ENCODE measurements around the gene VTI1B. TPM values are rescaled to one million over a fixed set of nuclear protein-coding genes. Genes with fewer than 3 reads are reported as not detected.

VTI1B gene
- total RNA-seq, 1 experiment from 2014 or later: 67.7 TPM

DNA sequence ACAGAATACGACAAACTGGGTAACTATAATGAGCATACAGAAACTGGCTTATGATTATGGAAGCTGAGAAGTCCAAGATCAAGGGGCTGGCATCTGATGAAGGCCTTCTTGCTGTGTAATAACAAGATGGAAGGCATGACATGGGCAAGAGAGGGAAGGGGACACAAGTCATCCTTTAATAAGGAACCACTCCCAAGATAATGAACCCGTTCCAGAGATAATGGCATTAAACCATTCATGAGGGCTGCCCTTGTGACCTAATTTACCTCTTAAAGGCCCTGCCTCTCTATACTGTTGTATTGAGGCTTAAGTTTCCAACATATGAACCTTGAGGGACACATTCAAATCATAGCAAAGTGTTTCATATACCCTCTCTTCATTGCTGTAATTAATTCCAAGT is 4.6 kb upstream of the VTI1B start:
- no peak for DNase-seq (ENCODE audit: low spot score)

DNA sequence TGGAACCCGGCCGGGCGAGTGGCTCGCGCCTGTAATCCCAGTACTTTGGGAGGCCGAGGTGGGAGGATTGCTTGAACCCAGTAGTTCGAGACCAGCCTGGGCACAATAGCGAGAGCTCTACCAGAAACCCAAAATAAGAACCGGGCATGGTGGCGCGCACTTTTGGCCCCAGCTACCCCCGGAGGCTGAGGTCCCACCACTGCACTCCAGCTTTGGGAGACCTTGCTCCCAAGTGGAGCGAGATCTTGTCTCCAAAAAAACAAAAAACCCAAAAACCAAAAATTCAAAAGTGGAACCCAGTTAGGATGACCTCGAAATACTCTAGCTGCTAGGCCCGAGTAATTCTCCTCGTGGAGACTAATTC is 769 bp upstream of the VTI1B start:
- no peak for DNase-seq (ENCODE audit: low spot score)

DNA sequence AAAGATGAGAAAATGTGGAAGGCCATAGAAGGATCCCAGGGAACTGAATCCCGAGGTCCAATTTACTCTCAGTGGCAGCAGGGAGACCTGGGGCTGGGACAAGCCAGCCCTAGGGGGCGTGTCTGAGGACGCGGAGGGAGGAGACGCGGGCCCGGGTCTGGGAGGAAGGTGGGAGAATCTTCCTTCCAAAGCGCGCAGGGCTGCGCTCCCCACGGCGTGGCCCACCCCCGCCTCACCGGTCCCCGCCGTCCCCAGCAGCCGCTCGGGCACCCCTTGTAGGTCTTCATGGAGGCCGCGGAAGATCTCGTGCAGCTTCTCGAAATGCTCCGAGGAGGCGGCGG is 323 bp downstream of the VTI1B start:
- DNase-seq (ENCODE audit: low spot score): peak; percentile 52

DNA sequence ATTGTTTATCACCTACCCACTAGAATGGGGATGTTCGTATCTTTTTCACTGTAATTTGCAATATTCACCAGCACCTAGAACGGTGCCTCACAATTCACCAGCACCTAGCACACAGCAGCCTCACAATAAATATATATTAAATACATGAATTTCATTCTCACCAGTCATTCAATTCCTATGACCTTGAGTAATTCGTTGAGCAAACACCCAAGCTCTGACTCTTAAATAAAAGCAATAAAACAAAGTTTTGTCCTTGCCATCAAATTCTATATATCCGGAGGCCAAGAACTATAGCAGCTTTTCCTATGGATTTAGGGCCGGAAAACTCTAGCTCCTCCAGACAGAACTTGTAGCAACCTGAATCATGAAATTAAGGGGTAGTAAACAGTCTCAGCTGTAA is 981 bp downstream of the VTI1B start:
- DNase-seq (ENCODE audit: low spot score): no peak

DNA sequence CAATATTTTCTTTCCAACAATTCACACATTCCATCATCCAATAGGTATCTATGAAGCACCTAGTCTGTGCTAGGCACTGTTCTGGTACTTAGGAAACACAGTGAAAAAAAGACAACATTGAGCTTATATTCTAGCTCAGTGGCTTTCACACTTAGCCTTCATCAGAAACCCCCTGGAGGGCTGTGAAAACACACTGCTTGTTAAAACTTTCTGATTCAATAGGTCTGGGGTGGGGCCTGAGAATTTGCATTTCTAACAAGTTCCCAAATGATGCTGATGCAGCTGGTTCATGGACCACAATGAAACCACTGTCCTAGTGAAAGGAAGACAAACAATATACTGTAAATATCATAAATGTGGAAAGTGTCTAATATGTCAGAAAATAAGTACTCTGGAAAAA is 5.9 kb downstream of the VTI1B start:
- DNase-seq (ENCODE audit: low spot score): no peak

DNA sequence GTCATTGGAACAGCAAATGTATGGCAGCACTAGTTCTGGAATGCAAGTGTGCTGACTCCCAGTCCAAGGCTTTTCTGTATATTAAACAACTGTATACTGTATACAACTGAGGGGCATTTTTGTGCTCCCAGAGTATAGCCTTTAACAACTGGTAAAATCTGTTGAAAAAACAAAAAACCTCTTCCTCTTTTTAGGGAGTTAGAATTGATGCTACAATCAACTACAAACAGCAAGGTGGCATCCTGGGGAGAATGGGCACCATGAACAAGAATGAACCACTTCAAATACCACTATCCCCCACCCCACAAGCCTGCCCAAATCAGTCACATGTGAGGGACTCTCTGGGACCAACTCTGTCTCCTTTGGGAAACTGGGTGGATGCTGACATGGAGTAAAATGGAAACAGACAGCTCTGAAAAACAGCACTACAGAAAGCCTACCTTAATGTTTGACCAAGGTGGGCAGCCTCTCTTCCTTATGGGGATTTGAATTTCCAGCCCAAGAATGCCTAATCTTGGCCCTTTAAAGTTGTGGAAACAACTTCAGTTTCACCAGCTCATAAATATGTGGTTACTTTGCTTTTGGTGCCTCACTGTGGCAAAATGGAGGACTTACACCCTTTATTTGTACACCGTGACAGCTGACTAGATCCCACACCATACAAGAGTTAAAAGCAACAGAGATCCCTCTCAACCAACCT is 7.5 kb downstream of the VTI1B start:
- DNase-seq (ENCODE audit: low spot score): peak; percentile 59

DNA sequence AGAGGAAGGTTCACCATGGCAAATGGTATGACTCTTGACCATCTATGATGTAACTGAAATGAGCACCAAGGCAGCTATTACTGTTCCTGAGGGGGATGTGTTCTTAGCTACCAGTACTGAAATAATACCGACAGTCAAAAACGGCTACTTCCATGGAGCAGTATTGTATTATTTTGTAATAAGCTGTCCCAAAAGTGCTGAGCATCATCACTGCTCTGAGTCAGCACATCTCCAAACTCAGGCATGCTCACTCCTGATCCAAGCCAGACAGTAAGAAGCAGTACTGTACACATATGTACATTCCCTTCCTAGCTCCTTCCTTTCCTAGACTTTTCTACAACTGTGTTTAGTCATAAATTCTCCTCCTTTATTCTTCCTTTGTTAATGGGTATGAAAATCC is 8.6 kb downstream of the VTI1B start:
- no peak for DNase-seq (ENCODE audit: low spot score)

DNA sequence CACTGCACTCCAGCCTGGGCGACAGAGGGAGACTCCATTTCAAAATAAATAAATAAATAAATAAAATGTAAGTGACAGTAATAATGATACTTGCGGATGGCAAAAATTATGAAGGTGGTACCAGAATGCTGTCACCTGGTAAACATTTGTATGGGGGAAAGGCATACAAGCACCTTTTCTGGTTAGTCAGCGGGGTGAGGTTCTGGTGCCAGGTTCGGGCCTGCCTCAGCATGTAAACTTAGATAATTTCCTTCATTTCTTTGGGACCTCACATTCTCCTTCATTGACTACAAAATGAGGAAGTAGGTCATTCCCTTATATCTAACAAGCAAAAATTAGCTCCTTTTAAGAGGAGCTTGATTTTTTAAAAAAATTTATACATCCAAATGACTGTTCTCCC is 10.8 kb downstream of the VTI1B start:
- DNase-seq (ENCODE audit: low spot score): no peak

DNA sequence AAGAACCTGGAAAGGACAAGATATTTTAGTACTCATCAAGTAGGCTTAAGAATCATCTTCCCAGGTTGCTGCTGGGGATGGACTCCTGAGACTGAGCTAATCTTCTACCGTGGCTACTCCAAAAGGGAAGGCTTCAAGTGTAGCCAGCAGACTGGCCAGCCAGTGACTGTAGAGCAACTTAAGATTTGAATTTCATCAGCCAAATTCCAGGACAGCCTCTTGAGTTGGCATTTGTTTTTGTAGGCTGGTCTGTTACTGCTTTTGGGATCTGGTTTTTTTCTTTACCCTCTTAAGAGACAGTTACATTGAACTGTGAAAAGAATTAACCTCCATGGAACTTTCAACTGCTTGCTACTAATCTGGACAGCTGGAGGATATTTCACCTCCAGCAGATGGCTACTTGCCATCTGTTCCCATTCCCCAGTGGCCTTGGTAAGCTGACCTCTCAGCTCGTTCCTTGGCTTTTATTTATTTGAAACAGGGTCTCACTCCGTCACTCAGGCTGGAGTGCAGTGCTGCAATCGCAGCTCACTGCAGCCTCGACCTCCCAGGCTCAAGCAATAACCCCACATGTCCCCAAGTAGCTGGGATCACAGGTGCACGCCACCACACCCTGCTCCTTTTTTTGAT is 20.7 kb downstream of the VTI1B start:
- no peak for DNase-seq (ENCODE audit: low spot score)

DNA sequence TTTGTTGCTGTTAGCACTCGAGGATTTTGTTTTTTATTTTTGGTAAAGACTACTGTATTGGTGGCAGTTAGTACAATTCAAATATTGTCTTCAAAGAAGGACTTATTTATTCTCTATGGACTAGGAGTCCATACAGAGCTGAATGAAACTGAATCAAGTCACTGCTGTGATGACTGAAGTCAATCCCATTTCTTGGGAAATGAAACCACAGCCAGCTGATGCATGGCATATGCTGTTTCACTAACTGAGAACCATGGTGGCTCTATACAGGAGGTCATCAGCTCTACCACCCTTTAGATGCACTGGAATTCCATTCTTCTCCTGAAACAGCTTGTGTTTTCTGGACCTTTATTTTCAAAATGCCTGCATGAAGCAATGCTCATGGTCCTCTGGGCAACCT is 22.2 kb downstream of the VTI1B start:
- DNase-seq (ENCODE audit: low spot score): no peak

DNA sequence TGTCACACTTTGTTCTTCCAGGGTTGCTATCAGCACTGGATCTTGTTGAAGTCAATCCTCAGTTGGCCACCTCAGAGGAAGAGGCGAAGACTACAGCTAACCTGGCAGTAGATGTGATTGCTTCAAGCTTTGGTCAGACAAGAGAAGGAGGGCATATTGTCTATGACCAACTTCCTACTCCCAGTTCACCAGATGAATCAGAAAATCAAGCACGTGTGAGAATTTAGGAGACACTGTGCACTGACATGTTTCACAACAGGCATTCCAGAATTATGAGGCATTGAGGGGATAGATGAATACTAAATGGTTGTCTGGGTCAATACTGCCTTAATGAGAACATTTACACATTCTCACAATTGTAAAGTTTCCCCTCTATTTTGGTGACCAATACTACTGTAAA is 23.7 kb downstream of the VTI1B start:
- no peak for DNase-seq (ENCODE audit: low spot score)

DNA sequence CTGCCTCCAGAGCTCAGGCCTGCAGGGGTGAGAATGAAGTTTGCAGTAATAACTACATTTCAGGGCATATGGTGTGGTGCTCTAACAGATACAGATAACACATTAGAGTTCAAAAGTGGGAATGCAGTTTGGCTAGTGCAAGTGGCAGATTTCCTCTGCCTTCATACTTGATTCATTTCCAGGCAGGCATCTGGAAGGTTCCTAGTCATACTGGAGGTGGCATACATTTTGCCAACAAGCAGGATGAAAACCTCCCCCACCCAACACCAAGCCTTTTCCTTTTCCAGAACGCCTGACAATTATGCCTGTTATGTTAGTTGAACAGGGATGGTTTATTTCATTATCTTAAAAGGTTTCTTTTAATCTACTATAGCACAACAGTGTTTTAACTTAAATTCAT is 24.3 kb downstream of the VTI1B start:
- no peak for DNase-seq (ENCODE audit: low spot score)

DNA sequence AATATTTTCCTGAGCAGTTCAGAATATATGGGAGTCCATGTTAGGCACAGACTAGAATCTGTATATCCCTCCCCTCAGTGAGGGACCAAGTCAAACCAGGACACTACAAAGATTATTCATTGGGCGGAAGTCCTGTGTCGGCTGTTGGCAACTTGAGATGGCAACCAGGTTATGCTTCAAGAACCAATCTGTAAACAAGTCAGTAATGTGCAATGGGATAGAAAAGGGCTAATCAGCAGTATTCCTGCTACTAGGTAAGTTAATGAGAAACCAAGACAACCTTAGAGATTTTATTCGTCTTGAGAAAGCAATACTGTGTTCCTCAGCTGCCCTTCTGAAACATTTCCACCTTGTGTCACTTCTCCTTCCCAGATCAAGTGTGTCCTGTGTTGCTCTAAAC is 28.3 kb downstream of the VTI1B start:
- no peak for DNase-seq (ENCODE audit: low spot score)

DNA sequence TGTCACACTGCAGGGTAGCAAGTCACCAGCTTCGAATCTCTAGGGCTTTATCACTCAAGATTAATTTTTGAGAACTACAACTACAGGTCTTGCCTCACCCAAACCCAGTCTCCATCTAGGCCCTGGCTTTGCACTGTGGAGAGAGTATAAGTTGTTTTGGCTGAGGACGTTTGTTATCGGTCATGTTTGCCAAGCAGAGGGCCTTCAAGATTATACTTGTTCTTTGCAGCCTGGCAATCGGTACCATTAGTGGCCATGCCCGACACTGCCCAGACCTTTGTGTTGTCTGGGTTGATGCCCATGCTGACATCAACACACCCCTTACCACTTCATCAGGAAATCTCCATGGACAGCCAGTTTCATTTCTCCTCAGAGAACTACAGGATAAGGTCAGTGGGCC is 29.0 kb downstream of the VTI1B start:
- DNase-seq (ENCODE audit: low spot score): no peak

DNA sequence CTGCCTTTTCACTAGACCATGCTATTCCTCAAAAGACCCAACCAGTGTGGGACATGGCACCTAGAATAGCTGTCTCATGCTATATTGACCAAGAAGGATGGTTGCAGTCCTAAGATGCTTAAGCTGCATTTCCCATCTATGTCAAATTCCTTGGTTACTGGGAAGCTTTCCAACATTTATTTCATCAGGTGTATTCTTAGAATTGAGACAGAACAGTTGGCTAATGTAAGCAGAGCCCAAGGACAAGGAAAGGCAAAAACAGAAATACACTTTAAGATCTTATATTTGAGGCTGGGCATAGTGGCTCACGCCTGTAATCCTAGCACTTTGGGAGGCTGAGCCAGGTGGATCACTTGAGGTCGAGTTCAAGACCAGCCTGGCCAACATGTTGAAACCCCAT is 30.0 kb downstream of the VTI1B start:
- no peak for DNase-seq (ENCODE audit: low spot score)

DNA sequence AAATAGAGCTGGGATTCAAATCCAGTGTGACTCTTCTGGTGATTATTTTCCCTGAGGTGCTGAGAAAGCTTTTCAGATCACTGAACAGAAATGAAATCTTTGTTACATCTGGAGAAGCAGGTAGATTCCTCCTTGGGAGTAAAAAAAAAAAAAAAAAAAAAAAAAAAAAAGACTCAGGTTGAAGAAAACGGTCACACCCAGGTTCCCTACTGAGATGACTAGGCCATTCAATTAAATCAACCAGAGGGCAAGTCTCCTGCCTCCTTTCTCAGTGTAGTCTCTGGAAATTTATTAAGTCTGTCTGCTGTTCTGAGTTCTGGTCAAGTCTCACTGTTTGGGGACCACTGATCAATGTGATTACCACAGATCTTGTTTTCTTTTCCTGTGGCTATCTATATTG is 30.7 kb downstream of the VTI1B start:
- no peak for DNase-seq (ENCODE audit: low spot score)

DNA sequence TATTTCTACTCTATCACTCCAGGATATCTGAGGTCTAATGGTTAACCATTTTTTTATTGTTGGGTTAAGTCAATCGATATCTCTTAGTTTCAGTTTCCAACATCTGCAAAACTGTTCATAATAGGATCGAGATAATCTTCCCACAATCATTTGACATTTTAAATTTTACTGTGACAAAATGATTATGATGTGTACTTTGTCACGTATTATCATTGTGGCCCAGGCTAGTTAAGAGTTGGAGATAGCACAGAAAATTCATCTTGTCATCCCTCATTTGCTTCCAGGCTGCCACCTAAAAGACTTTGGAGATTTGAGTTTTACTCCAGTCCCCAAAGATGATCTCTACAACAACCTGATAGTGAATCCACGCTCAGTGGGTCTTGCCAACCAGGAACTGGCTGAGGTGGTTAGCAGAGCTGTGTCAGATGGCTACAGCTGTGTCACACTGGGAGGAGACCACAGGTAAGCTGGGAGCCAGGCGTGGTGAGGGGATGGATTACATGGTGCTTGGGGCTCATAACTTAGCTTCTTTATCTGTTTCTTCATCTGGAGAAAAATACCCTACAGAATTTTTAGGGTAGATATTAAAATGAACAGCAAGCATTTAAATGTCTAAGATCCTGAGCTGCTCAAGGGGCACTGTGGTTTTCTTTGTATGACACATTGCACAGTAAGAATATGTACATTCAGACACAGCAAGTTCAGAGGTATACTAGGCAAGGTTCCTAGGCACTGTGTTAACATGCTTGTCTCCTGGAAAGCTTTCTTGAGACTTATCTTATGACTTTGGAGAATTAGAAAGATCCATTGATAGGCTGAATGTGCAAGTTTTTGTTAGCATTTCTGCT is 32.3 kb downstream of the VTI1B start:
- DNase-seq (ENCODE audit: low spot score): no peak

DNA sequence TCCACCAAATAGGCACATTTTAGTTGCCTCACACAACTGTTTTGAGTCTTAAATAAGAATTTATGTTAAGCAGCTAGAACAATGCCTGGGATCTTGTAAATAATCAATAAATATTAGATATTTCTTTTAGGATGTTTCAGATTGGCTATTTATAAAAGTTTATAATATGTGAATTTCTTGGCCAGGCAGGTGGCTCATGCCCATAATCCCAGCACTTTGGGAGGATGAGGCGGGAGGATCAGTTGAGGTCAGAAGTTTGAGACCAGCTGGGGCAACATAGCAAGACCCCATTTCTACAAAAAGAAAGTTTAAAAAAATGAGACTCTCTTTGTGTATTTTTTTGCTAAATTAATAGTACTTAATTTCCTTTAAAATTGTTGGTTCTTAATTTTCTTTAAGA is 33.0 kb downstream of the VTI1B start:
- DNase-seq (ENCODE audit: low spot score): no peak

DNA sequence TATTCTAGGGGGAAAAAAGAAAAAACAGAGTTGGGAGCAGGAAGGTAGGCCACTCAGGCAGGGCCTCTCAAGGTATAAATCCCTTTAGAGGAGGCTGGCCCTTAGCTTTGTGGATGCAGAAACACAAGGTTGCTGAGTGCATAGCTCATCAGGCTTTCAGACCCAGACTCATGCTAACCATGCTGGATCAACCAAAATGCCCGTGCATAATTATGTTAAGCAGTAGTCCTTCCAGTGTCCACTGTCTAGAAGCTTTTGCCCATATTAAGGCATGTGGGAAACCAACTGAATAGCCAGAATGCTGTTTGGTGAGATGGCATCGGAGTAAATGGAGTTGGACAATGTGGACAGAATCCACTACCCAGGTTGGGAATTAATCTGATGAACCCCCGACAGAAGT is 35.8 kb downstream of the VTI1B start:
- no peak for DNase-seq (ENCODE audit: low spot score)

DNA sequence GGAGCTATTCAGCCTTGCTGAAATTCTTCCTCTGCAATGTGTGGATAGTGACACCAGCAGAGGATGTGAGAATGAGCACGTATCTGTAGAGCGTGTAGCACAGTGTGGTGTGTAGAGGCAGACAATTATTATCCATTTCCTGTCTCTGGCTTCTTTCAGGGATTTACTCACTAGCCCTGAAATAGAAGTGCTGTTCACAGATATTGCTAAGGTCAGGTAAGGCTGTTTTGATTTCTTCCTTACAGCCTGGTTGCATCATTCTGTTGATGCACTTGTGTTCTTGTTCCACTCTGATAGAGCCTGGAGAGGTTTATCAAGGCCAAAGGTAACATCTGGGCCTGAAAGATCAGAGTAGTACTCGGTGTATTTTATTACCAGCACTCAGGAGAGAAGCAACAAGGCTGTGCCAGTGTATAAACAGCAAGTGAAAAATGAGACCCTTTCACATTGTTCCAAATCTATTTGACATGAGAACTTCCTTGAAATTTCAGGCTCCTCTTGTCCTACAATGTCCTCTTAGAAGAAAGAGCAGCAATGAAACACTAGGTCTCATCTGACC is 38.0 kb downstream of the VTI1B start:
- no peak for DNase-seq (ENCODE audit: low spot score)

DNA sequence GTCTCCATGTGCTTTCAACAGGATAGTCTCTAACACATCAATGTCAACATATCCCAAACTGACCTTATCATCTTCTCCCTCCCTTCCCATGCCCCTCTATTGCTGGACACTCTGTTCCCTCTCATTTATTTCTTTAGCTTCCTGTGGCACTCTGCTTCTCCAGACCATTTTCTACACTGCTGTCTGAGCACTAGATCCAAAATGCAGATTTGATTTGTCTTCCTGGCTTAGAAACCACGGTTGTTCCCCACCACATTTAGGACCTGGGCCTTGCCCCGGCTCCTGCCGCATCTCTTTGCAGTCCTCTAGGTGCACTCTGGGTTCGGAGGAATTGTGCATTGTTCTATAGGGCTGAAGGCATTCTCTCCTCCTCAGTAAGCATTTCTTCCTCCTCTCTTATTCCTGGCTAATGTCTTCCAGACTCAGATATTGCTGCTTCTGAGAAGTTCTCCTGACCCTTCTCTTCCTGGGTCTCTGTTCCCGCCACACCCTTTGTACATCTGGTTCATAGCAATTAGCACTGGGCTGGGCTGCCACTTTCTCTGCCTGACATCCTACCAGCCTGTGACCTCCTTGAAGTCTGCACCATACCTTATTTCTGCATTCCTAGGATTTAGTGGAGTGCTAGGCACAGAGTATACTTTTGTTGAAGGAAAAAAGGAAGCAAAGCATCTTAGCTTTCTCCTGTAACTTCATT is 40.8 kb downstream of the VTI1B start:
- no peak for DNase-seq (ENCODE audit: low spot score)

DNA sequence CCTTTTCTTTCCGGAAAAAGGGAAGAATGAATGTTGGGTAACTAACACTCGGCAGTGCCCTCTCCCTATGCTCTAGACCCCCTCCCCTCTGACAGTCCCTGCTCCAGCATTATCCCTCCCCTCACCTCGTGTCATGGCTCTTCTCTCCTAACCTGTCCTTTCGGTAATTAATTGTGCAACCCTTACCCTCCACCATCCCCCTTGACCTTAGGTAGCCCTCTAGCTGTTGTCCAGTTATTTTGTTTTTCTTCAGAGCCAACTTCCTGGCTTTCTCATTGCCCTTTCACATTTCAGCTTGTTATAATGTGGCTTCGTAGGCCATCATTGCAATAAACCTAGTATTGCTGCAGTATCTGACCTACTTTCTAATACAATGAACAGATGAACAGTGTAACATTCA is 43.5 kb downstream of the VTI1B start:
- DNase-seq (ENCODE audit: low spot score): no peak

Measured in H4 (cell line).